Measurements from ENCODE around the gene TMEM106B.

GRCh38 chr7:12228024-12228423 lies 16.9 kb downstream of the TMEM106B start:
- TF ChIP-seq CTCF (IDR thresholded peaks at IDR 0.05) (no peak), REST (IDR thresholded peaks at IDR 0.05; ENCODE audit: insufficient read depth in 1 of 2, low read depth in 2 of 2, low read length in 1 of 2) (no peak), TCF7L2 (IDR thresholded peaks at IDR 0.05; ENCODE audit: low read depth, low read length) (no peak)
